Progenitor cell of endocrine pancreas (in vitro differentiated cells): ENCODE measurements around the gene YAE1. TPM values are rescaled to one million over a fixed set of nuclear protein-coding genes. Genes with fewer than 3 reads are reported as not detected.
A peak's percentile ranks its signal among the peaks of the same experiment; 100 is the strongest.

Experiments used
- DNase-seq: peaks from one replicate; pipeline ENCODE4 v3.0.0; 2021; ENCODE audit warnings: low spot score; ENCODE audit not compliant: unreplicated experiment
- H3K27ac Mint-ChIP-seq: 2 replicates; pipeline ENCODE4 v1.8.0; 2021; ENCODE audit warnings: mild to moderate bottlenecking, moderate library complexity, mixed read lengths
- H3K27me3 Mint-ChIP-seq: 2 replicates; pipeline ENCODE4 v1.8.0; 2021; ENCODE audit warnings: mixed read lengths
- H3K36me3 Mint-ChIP-seq: 2 replicates; pipeline ENCODE4 v1.8.0; 2022; ENCODE audit warnings: mixed read lengths; ENCODE audit not compliant: insufficient read depth
- H3K4me1 Mint-ChIP-seq: 2 replicates; pipeline ENCODE4 v1.8.0; 2021; ENCODE audit warnings: low read depth, mixed read lengths
- H3K4me3 Mint-ChIP-seq: 2 replicates; pipeline ENCODE4 v1.8.0; 2021; ENCODE audit warnings: low read depth, mild to moderate bottlenecking, moderate library complexity, mixed read lengths
- H3K9me3 Mint-ChIP-seq: 2 replicates; pipeline ENCODE4 v1.8.0; 2021; ENCODE audit warnings: low read depth, mixed read lengths
- CTCF ChIP-seq: fragments of 200-600 bp; sonication (generic); IDR thresholded peaks from one replicate; pipeline ENCODE4 v1.5.0; 2021; ENCODE audit warnings: antibody characterized with exemption, mild to moderate bottlenecking; ENCODE audit not compliant: unreplicated experiment
- long read RNA-seq: library from polyadenylated mRNA; unstranded; transcript quantifications from one replicate; pipeline ENCODE4 v2.0.0, GENCODE V29; 2020
- total RNA-seq: library from RNA; stranded (reverse); gene quantifications from 2 replicates; pipeline ENCODE4 v1.2.1, GENCODE V29; 2021

Gene YAE1
- total RNA-seq, result 33.4 and 35.0 TPM in 2 replicates
- long read RNA-seq, transcript YAE1-205 (2 exons, 660 nt), result major isoform, 10 of 50 reads
- long read RNA-seq, transcript YAE1-201 (3 exons, 899 nt), result major isoform, 10 of 50 reads
- long read RNA-seq, partial matches to known transcripts, result 0 of 50 reads
- long read RNA-seq, other reads (novel, unspliced or antisense), result 27 of 50 reads

GRCh38 chr7:39566023-39566921 is at the start of gene YAE1:
YAE1 (plus strand) TSS chr7:39566404; CDS start chr7:39566419, 15 bp downstream.
- H3K27ac Mint-ChIP-seq, result peak within 1 kb of the TSS; percentile 99
- H3K4me3 Mint-ChIP-seq, result peak within 1 kb of the TSS; percentile 99
- peak; percentile 62 for DNase-seq
- H3K4me1 Mint-ChIP-seq, result peaks cover 11% of the 10 kb centered on the region
- H3K9me3 Mint-ChIP-seq, result no peaks in the 10 kb centered on the region
- no peaks in the 10 kb centered on the region for H3K36me3 Mint-ChIP-seq
- TF ChIP-seq CTCF, result no peak
- H3K27me3 Mint-ChIP-seq, result no peaks in the 10 kb centered on the region

- no peak for TF ChIP-seq CTCF
- no peaks in the 10 kb centered on the region for H3K36me3 Mint-ChIP-seq
Measured at GRCh38 chr7:39516498-39516897, 49.7 kb upstream of the YAE1 start.

GRCh38 chr7:39517240-39517639 is 49.0 kb upstream of the YAE1 start:
- peaks cover 2% of the 10 kb centered on the region for H3K27me3 Mint-ChIP-seq
- H3K27ac Mint-ChIP-seq, result no peak overlapping the region
- no peaks in the 10 kb centered on the region for H3K9me3 Mint-ChIP-seq
- H3K4me3 Mint-ChIP-seq, result no peak overlapping the region
- DNase-seq, result no peak
- H3K36me3 Mint-ChIP-seq, result no peaks in the 10 kb centered on the region
- no peak for TF ChIP-seq CTCF
- no peaks in the 10 kb centered on the region for H3K4me1 Mint-ChIP-seq

More at GRCh38 chr7:39516498-39516897, 49.7 kb upstream of the YAE1 start:
- no peak overlapping the region for H3K27ac Mint-ChIP-seq
- DNase-seq, result no peak
- no peaks in the 10 kb centered on the region for H3K4me1 Mint-ChIP-seq
- no peaks in the 10 kb centered on the region for H3K9me3 Mint-ChIP-seq
- no peak overlapping the region for H3K4me3 Mint-ChIP-seq
- H3K27me3 Mint-ChIP-seq, result peaks cover 2% of the 10 kb centered on the region

GRCh38 chr7:39525926-39526325 is 40.3 kb upstream of the YAE1 start:
- DNase-seq, result no peak

More at GRCh38 chr7:39525926-39526325, 40.3 kb upstream of the YAE1 start:
- TF ChIP-seq CTCF, result no peak
- H3K27ac Mint-ChIP-seq, result no peak overlapping the region
- no peaks in the 10 kb centered on the region for H3K27me3 Mint-ChIP-seq
- no peak overlapping the region for H3K4me3 Mint-ChIP-seq
- H3K36me3 Mint-ChIP-seq, result no peaks in the 10 kb centered on the region
- peaks cover 9% of the 10 kb centered on the region for H3K4me1 Mint-ChIP-seq
- H3K9me3 Mint-ChIP-seq, result no peaks in the 10 kb centered on the region
